CD4-positive, alpha-beta T cell treated with Interleukin-10 for 1 hour (primary cell): Measurements from ENCODE around the gene KATNAL1.
"Not testable (repeated sequence)": the region's sequence is repeated elsewhere in the genome, so short reads cannot be mapped to it uniquely, and the experiment has no call there.

Experiments
- DNase-seq: peaks from one replicate; pipeline ENCODE4 v3.0.0-alpha.2; 2020

KATNAL1 gene

GRCh38 chr13:30204564-30204963, 102.8 kb downstream of the KATNAL1 start:
- DNase-seq: no peak

GRCh38 chr13:30196025-30196424, 111.3 kb downstream of the KATNAL1 start:
- no peak for DNase-seq

- no peak for DNase-seq
Measured at GRCh38 chr13:30194906-30195305, 112.4 kb downstream of the KATNAL1 start.

- DNase-seq: no peak
Measured at GRCh38 chr13:30193279-30194234, 113.8 kb downstream of the KATNAL1 start.

- DNase-seq: no peak
Measured at GRCh38 chr13:30192320-30193093, 114.8 kb downstream of the KATNAL1 start.

- no peak for DNase-seq
Measured at GRCh38 chr13:30191491-30192100, 115.8 kb downstream of the KATNAL1 start.

- no peak for DNase-seq
Measured at GRCh38 chr13:30186634-30187415, 120.5 kb downstream of the KATNAL1 start.

GRCh38 chr13:30181888-30182651, 125.3 kb downstream of the KATNAL1 start:
- no peak for DNase-seq

- DNase-seq: no peak
Measured at GRCh38 chr13:30179597-30180276, 127.6 kb downstream of the KATNAL1 start.

- DNase-seq: no peak
Measured at GRCh38 chr13:30178976-30179375, 128.4 kb downstream of the KATNAL1 start.

- DNase-seq: no peak
Measured at GRCh38 chr13:30175166-30175565, 132.2 kb downstream of the KATNAL1 start.

GRCh38 chr13:30174250-30174649, 133.1 kb downstream of the KATNAL1 start:
- DNase-seq: not testable (repeated sequence)

- no peak for DNase-seq
Measured at GRCh38 chr13:30173303-30173610, 134.1 kb downstream of the KATNAL1 start.

- DNase-seq: no peak
Measured at GRCh38 chr13:30172593-30173302, 134.6 kb downstream of the KATNAL1 start.

GRCh38 chr13:30170569-30170968, 136.8 kb downstream of the KATNAL1 start:
- no peak for DNase-seq

GRCh38 chr13:30169442-30169841, 137.9 kb downstream of the KATNAL1 start:
- no peak for DNase-seq

GRCh38 chr13:30165796-30166195, 141.6 kb downstream of the KATNAL1 start:
- DNase-seq: no peak

GRCh38 chr13:30165071-30165470, 142.3 kb downstream of the KATNAL1 start:
- DNase-seq: no peak

- DNase-seq: no peak
Measured at GRCh38 chr13:30164146-30164545, 143.2 kb downstream of the KATNAL1 start.

GRCh38 chr13:30163441-30163840, 143.9 kb downstream of the KATNAL1 start:
- DNase-seq: no peak

- DNase-seq: peak; percentile 13
Measured at GRCh38 chr13:30159446-30159839, 147.9 kb downstream of the KATNAL1 start.
